Measurements from ENCODE around the gene H2BK1.
A peak's percentile ranks its signal among the peaks of the same experiment; 100 is the strongest.

Gene H2BK1

DNA sequence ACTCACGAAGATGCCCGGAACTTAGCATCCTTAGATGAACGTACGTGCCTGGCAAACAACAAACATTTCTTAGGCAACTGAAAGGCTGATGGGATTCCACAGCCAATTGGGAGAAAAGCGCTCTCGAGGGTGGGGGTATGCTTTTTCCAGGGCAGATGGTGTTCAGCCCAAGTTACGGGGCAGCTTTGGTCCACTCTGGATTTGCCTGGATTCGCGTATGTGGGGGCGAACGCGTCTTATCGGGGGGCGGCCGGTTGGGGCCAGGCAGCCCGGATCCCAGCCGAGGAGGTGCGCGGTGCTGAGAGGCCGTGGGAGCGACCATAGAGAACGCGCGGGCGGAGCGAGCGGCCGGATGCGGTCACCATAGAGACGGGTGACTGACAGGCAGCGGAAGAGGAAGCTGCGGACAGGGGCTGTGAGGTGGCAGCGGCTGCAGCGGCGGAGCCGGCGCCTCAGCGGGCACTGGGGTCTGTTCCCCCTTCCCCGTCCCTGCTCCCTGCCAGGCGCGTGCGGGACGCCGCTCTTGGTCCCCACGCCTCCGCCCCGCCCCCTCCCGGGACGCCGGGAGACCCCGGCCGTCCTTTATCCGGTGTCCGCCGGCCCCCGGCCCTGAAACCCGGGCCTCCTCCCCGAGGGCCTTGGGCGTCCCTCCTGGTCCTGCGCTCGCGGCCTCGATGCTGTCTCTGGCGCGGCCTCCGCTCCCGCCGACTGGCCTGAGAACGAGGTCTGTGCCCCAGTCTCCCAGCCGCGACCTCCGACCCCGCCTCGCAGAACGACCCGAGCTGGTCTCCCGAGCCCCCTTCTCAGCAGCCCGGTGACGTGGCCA lies 22.0 kb upstream of the H2BK1 start, which contains the start of gene CHPF2:
TSS of gene CHPF2 (plus strand) at position 393 of the 826 bp plus-strand sequence. CDS start 1,529 bp downstream, outside the sequence.
- TF ChIP-seq, protein P1, sequence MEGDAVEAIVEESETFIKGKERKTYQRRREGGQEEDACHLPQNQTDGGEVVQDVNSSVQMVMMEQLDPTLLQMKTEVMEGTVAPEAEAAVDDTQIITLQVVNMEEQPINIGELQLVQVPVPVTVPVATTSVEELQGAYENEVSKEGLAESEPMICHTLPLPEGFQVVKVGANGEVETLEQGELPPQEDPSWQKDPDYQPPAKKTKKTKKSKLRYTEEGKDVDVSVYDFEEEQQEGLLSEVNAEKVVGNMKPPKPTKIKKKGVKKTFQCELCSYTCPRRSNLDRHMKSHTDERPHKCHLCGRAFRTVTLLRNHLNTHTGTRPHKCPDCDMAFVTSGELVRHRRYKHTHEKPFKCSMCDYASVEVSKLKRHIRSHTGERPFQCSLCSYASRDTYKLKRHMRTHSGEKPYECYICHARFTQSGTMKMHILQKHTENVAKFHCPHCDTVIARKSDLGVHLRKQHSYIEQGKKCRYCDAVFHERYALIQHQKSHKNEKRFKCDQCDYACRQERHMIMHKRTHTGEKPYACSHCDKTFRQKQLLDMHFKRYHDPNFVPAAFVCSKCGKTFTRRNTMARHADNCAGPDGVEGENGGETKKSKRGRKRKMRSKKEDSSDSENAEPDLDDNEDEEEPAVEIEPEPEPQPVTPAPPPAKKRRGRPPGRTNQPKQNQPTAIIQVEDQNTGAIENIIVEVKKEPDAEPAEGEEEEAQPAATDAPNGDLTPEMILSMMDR (IDR thresholded peaks at IDR 0.05; ENCODE audit: control insufficient read depth, insufficient read depth, low read depth, low read length, missing control alignments): no peak
- H3K4me3 ChIP-seq (ENCODE audit: control insufficient read depth, low read depth, low read length): peak within 1 kb of the TSS; percentile 97
- no peak for DNase-seq (ENCODE audit: low read depth)

DNA sequence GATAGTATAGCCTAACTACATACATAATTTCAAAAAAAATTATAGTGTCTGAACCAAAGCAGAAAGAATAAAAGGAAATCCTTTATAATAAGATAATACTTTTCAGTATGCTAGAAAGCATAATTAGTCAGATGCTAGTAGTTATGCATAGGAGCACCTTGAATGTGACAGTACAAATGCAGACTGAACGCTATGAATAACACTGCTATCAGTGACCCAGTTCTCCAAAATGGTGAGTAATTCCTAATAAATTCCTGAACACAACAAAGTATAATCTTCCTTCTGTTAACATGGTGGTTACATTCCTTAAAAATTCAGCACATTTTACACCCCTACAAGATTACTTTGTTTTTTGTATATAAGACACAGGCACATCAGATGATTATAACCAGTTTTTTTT lies 20.8 kb upstream of the H2BK1 start:
- H3K4me3 ChIP-seq (ENCODE audit: control insufficient read depth, low read depth, low read length): no peak overlapping the region

DNA sequence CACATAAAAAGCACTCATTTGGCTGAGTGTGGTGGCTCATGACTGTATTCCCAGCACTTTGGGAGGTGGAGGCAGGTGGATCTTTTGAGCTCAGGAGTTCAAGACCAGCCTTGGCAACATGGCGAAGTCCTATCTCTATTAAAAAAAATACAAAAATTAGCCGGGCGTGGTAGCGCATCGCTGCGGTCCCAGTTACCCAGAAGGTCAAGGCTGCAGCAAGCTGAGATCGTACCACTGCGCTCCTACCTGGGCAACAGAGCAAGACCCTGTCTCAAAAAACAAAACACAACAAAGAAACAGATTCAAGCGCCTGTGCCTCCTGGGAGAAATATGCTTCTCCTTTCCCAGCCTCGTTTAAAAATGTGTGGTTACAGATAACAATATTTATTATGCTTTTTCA lies 19.0 kb upstream of the H2BK1 start:
- no peak overlapping the region for H3K4me3 ChIP-seq (ENCODE audit: control insufficient read depth, low read depth, low read length)
- TF ChIP-seq, protein P1 (IDR thresholded peaks at IDR 0.05; ENCODE audit: control insufficient read depth, insufficient read depth, low read depth, low read length, missing control alignments): no peak
- DNase-seq (ENCODE audit: low read depth): no peak

More for the DNA sequence above, 20.8 kb upstream of the H2BK1 start:
- DNase-seq (ENCODE audit: low read depth): no peak
- TF ChIP-seq, protein P1 (IDR thresholded peaks at IDR 0.05; ENCODE audit: control insufficient read depth, insufficient read depth, low read depth, low read length, missing control alignments): no peak

DNA sequence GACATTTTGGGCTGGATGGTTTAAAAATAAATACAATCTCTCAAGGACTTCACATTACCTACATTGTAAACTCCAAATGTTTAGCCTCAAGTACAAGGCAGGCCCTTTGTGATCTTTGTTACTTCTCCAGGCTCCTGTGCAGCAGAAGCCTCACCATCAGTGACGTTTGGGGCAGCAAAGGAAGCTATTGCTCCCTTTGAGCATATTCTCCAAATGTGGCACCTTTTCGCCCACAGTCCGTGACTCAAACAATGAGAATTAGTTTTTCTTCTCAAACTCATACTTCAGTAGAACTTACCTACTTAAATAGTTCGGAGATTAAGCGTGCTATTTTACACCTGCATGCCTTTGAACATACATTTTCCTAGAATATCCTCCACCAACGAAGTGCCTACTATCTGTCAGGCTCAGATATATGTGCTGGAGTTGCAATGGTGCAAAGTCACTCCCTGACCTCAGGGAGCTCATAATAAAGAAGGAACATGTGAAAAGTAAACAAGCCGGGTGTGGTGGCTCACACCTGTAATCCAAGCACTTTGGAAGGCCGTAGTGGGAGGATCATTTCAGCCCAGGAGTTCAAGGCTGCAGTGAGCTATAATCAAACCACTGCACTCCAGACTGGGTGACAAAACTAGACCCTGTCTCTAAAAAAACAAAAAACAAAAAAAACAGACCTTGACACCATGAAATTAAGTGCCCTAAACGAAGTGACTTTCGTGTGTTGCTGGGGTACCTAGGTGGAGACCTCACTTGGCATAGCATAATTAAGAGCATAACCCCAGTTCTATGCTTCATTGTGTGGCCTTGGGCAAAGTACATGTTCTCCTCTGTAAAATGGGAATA lies 18.0 kb upstream of the H2BK1 start:
- peak overlapping the region; percentile 97 for H3K4me3 ChIP-seq (ENCODE audit: control insufficient read depth, low read depth, low read length)
- DNase-seq (ENCODE audit: low read depth): no peak

DNA sequence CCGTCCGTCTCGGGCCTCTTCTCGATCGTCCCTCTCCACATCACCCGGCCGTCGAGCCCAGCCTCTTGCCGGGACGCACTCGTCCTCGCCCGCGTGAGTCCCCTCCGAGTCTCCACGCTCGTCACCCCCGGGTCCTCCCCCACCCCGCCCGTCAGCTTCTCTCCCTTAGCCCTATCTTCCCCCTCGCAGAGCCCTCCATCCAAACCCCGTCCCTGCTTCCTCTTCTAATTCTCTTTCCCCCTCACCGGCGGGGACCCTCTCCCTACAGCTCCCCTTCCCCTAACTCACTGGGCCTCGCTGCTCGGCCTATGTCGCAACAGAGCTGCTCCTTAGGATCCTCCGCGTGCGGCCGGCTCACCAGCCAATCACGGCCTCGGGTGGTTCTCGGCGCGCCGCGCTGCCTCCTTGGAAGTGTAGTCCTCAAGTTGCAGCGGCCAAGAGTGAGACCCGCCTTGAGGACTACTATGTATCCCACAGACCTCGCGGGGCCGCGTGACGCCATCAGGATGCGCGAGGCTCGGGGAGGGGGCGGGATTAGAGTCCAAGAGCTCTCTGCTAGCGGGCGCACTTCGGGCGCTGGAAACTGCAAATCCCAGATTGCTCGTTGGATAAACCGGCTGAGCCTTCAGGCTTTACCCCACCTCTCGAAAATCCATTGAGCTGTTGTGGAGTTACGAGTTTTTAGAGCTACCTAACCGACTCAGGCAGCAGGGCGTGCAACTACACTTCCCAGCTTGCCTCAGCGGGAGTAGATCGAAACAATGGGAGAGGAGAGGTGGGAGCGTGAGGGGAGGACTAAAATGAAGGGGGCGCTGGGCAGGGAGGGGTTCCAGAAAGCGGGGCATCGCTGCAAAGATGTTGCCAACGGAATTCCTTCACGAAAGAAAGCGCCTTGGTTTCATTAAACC lies 16.8 kb upstream of the H2BK1 start, which contains the start of gene ABCF2:
TSS of gene ABCF2 (minus strand) at position 331 of the 908 bp plus-strand sequence. CDS start 747 bp downstream, outside the sequence.
- TF ChIP-seq, protein P1 (IDR thresholded peaks at IDR 0.05; ENCODE audit: control insufficient read depth, insufficient read depth, low read depth, low read length, missing control alignments): no peak
- peak; percentile 96 for DNase-seq (ENCODE audit: low read depth)
- H3K4me3 ChIP-seq (ENCODE audit: control insufficient read depth, low read depth, low read length): peak within 1 kb of the TSS; percentile 97

More for the DNA sequence above, 18.0 kb upstream of the H2BK1 start:
- TF ChIP-seq, protein P1 (IDR thresholded peaks at IDR 0.05; ENCODE audit: control insufficient read depth, insufficient read depth, low read depth, low read length, missing control alignments): no peak

DNA sequence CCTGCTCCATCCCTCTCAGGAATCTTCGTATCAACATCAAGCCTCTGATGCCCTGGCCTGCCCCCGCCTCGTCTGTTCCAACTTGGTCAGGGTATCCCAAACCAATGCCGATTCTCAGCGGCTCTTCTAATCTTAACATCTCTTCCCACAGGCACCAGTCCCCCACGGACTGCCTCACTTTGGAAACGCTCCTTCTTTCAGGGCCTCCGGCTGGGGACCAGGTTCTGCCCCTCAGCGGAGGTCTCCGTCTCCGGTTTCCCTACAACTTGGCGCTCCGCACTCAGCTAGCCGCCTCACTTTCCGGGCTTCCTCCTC lies 16.2 kb upstream of the H2BK1 start:
- DNase-seq (ENCODE audit: low read depth): no peak
- H3K4me3 ChIP-seq (ENCODE audit: control insufficient read depth, low read depth, low read length): peak overlapping the region; percentile 97
- TF ChIP-seq, protein P1 (IDR thresholded peaks at IDR 0.05; ENCODE audit: control insufficient read depth, insufficient read depth, low read depth, low read length, missing control alignments): no peak

Measured in AG09309 (cell line).